ENCODE measurements around the gene BMPR1B. TPM values are rescaled to one million over a fixed set of nuclear protein-coding genes. Genes with fewer than 3 reads are reported as not detected.

BMPR1B gene
- total RNA-seq, 1 experiment from 2014 or later, result 10.5 TPM

GRCh38 chr4:94911106-94911505, 153.4 kb downstream of the BMPR1B start:
- no peak for DNase-seq (ENCODE audit: low spot score)

- DNase-seq (ENCODE audit: low spot score), result no peak
These were observed 154.9 kb downstream of the BMPR1B start for GRCh38 chr4:94912606-94913005.

GRCh38 chr4:94913316-94913715, 155.6 kb downstream of the BMPR1B start:
- no peak for DNase-seq (ENCODE audit: low spot score)

GRCh38 chr4:94917146-94917545, 159.4 kb downstream of the BMPR1B start:
- no peak for DNase-seq (ENCODE audit: low spot score)

GRCh38 chr4:94918543-94918942, 160.8 kb downstream of the BMPR1B start:
- no peak for DNase-seq (ENCODE audit: low spot score)

GRCh38 chr4:94920369-94920768, 162.6 kb downstream of the BMPR1B start:
- no peak for DNase-seq (ENCODE audit: low spot score)

GRCh38 chr4:94924566-94924965, 166.8 kb downstream of the BMPR1B start:
- no peak for DNase-seq (ENCODE audit: low spot score)

- DNase-seq (ENCODE audit: low spot score), result no peak
These were observed 168.1 kb downstream of the BMPR1B start for GRCh38 chr4:94925764-94926347.

GRCh38 chr4:94926936-94927335, 169.2 kb downstream of the BMPR1B start:
- DNase-seq (ENCODE audit: low spot score), result no peak

- no peak for DNase-seq (ENCODE audit: low spot score)
These were observed 169.9 kb downstream of the BMPR1B start for GRCh38 chr4:94927696-94928095.

- no peak for DNase-seq (ENCODE audit: low spot score)
These were observed 171.9 kb downstream of the BMPR1B start for GRCh38 chr4:94929696-94930095.

- DNase-seq (ENCODE audit: low spot score), result no peak
These were observed 173.9 kb downstream of the BMPR1B start for GRCh38 chr4:94931626-94932025.

- no peak for DNase-seq (ENCODE audit: low spot score)
These were observed 174.6 kb downstream of the BMPR1B start for GRCh38 chr4:94932366-94932765.

- no peak for DNase-seq (ENCODE audit: low spot score)
These were observed 176.0 kb downstream of the BMPR1B start for GRCh38 chr4:94933799-94934198.

GRCh38 chr4:94934201-94934600, 176.4 kb downstream of the BMPR1B start:
- DNase-seq (ENCODE audit: low spot score), result peak; percentile 15

GRCh38 chr4:94934864-94935263, 177.1 kb downstream of the BMPR1B start:
- DNase-seq (ENCODE audit: low spot score), result no peak

- DNase-seq (ENCODE audit: low spot score), result no peak
These were observed 179.1 kb downstream of the BMPR1B start for GRCh38 chr4:94936854-94937253.

GRCh38 chr4:94939791-94940519, 182.2 kb downstream of the BMPR1B start:
- DNase-seq (ENCODE audit: low spot score), result peak; percentile 15

- no peak for DNase-seq (ENCODE audit: low spot score)
These were observed 182.8 kb downstream of the BMPR1B start for GRCh38 chr4:94940520-94940908.

- no peak for DNase-seq (ENCODE audit: low spot score)
These were observed 184.0 kb downstream of the BMPR1B start for GRCh38 chr4:94941706-94942105.

- no peak for DNase-seq (ENCODE audit: low spot score)
These were observed 187.0 kb downstream of the BMPR1B start for GRCh38 chr4:94944726-94945125.

- DNase-seq (ENCODE audit: low spot score), result no peak
These were observed 189.9 kb downstream of the BMPR1B start for GRCh38 chr4:94947681-94948108.

- DNase-seq (ENCODE audit: low spot score), result no peak
These were observed 196.5 kb downstream of the BMPR1B start for GRCh38 chr4:94954251-94954650.

- no peak for DNase-seq (ENCODE audit: low spot score)
These were observed 199.3 kb downstream of the BMPR1B start for GRCh38 chr4:94957030-94957429.
